DND-41 (cell line): ENCODE measurements around the gene CARS1.

Experiments
- ATAC-seq: fragments of 200-7000 bp; cut with Tn5 transposase; 3 replicates; pipeline ENCODE4 v1.9.1; 2021; ENCODE audit warnings: low read depth; ENCODE audit not compliant: insufficient read depth
- DNase-seq: peaks from one replicate; pipeline ENCODE4 v3.0.0-alpha.2; 2020
- H2AFZ ChIP-seq: 2 replicates; pipeline ENCODE4 v1.6.0; 2012; ENCODE audit warnings: low read depth, low read length
- H3K27ac ChIP-seq: 2 replicates; pipeline ENCODE4 v1.5.1; 2012; ENCODE audit warnings: low read length, inconsistent platforms
- H3K27me3 ChIP-seq: fragments of 200-600 bp; sonication (generic); 2 replicates; pipeline ENCODE4 v1.6.0; 2012; ENCODE audit warnings: low read length, mild to moderate bottlenecking, inconsistent platforms; ENCODE audit not compliant: insufficient read depth, poor library complexity
- H3K36me3 ChIP-seq: 2 replicates; pipeline ENCODE4 v1.5.1; 2012; ENCODE audit warnings: low read length, inconsistent platforms; ENCODE audit not compliant: insufficient read depth
- H3K4me1 ChIP-seq: 2 replicates; pipeline ENCODE4 v1.5.1; 2012; ENCODE audit warnings: mild to moderate bottlenecking, low read length; ENCODE audit not compliant: insufficient read depth
- H3K4me2 ChIP-seq: 2 replicates; pipeline ENCODE4 v1.6.0; 2012; ENCODE audit warnings: mild to moderate bottlenecking, moderate library complexity, low read length, inconsistent platforms; ENCODE audit not compliant: insufficient read depth
- H3K4me3 ChIP-seq, 2 experiments: fragments of 200-600 bp in 1 of 2; shearing (Covaris generic) in 1 of 2; 2 replicates each; pipeline ENCODE4 v1.5.1; 2012 to 2016; ENCODE audit warnings: inconsistent platforms in 2 of 2, low read length in 2 of 2, mild to moderate bottlenecking in 2 of 2, low read depth in 1 of 2, moderate library complexity in 1 of 2
- H3K79me2 ChIP-seq: 2 replicates; pipeline ENCODE4 v1.6.0; 2012; ENCODE audit warnings: low read length, inconsistent platforms; ENCODE audit not compliant: insufficient read depth
- H3K9ac ChIP-seq: 2 replicates; pipeline ENCODE4 v1.6.0; 2012; ENCODE audit warnings: low read depth, mild to moderate bottlenecking, inconsistent platforms, low read length, moderate library complexity
- H3K9me3 ChIP-seq: 2 replicates; pipeline ENCODE4 v1.5.1; 2012; ENCODE audit warnings: low read length, moderate library complexity, mild to moderate bottlenecking, inconsistent platforms; ENCODE audit not compliant: insufficient read depth, severe bottlenecking
- H4K20me1 ChIP-seq: 2 replicates; pipeline ENCODE4 v1.6.0; 2012; ENCODE audit warnings: low read length; ENCODE audit not compliant: insufficient read depth
- EZH2 ChIP-seq: IDR thresholded peaks from 3 replicates; pipeline ENCODE4 v1.6.1; 2012; ENCODE audit warnings: borderline replicate concordance, low read depth, mild to moderate bottlenecking, moderate library complexity, low read length, inconsistent platforms; ENCODE audit not compliant: severe bottlenecking
- TF ChIP-seq, protein P1 (sequence below): IDR thresholded peaks from 2 replicates; pipeline ENCODE4 v1.5.1; 2012; ENCODE audit warnings: borderline replicate concordance, low read length, moderate library complexity, mild to moderate bottlenecking; ENCODE audit not compliant: poor library complexity, severe bottlenecking; ENCODE audit errors: extremely low read depth

The CARS1 gene

DNA sequence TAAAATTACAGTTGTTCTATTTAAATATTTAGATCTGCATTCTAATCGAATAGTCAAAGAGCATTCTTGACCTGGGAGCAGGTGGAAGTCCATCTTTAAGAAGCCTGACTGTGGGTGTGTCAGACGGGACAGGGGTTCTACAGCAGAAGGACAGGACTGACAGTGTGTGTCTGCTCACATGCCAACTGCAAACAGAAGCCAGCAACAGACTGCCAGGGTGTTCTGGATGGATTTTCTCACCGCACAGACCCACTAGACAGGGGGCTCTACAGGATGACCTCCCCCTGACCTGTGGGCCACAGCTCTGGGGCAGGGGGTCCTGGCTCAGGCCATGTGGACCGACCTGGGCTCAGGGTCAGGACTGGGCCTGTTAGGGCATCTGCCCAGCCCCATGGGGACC, 42.3 kb downstream of the CARS1 start:
- no peak overlapping the region for H2AFZ ChIP-seq
- no peaks in the 10 kb centered on the region for H3K79me2 ChIP-seq
- H3K9me3 ChIP-seq: no peaks in the 10 kb centered on the region
- ATAC-seq: no peak
- H3K27ac ChIP-seq: 0 out of 2 replicates have a peak overlapping the region, but pooled peaks have one; percentile 16
- no peaks in the 10 kb centered on the region for H3K4me1 ChIP-seq
- no peak overlapping the region for H3K4me2 ChIP-seq
- H4K20me1 ChIP-seq: peaks cover 3% of the 10 kb centered on the region; the same call in 1 of the 2 replicates
- DNase-seq: no peak
- H3K27me3 ChIP-seq: no peaks in the 10 kb centered on the region
- peaks cover 89% of the 10 kb centered on the region for H3K36me3 ChIP-seq
- TF ChIP-seq, protein P1, sequence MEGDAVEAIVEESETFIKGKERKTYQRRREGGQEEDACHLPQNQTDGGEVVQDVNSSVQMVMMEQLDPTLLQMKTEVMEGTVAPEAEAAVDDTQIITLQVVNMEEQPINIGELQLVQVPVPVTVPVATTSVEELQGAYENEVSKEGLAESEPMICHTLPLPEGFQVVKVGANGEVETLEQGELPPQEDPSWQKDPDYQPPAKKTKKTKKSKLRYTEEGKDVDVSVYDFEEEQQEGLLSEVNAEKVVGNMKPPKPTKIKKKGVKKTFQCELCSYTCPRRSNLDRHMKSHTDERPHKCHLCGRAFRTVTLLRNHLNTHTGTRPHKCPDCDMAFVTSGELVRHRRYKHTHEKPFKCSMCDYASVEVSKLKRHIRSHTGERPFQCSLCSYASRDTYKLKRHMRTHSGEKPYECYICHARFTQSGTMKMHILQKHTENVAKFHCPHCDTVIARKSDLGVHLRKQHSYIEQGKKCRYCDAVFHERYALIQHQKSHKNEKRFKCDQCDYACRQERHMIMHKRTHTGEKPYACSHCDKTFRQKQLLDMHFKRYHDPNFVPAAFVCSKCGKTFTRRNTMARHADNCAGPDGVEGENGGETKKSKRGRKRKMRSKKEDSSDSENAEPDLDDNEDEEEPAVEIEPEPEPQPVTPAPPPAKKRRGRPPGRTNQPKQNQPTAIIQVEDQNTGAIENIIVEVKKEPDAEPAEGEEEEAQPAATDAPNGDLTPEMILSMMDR: no peak
- TF ChIP-seq EZH2: no peak
- H3K9ac ChIP-seq: no peak overlapping the region
- no peak overlapping the region for H3K4me3 ChIP-seq

- no peaks in the 10 kb centered on the region for H3K27me3 ChIP-seq
- DNase-seq (peak; percentile 56), ATAC-seq (peak; percentile 74)
- H3K4me1 ChIP-seq: no peaks in the 10 kb centered on the region
- no peak overlapping the region for H2AFZ ChIP-seq
- no peaks in the 10 kb centered on the region; the same call in 1 of the 2 replicates for H4K20me1 ChIP-seq
- TF ChIP-seq EZH2: no peak
- TF ChIP-seq, protein P1: no peak
- H3K4me3 ChIP-seq: no peak overlapping the region
- H3K27ac ChIP-seq: no peak overlapping the region
- H3K4me2 ChIP-seq: no peak overlapping the region
- H3K9ac ChIP-seq: no peak overlapping the region
- H3K36me3 ChIP-seq: peaks cover 89% of the 10 kb centered on the region
- H3K79me2 ChIP-seq: no peaks in the 10 kb centered on the region
- no peaks in the 10 kb centered on the region for H3K9me3 ChIP-seq
These were observed 42.9 kb downstream of the CARS1 start for GRCh38 chr11:3014057-3014938.

DNA sequence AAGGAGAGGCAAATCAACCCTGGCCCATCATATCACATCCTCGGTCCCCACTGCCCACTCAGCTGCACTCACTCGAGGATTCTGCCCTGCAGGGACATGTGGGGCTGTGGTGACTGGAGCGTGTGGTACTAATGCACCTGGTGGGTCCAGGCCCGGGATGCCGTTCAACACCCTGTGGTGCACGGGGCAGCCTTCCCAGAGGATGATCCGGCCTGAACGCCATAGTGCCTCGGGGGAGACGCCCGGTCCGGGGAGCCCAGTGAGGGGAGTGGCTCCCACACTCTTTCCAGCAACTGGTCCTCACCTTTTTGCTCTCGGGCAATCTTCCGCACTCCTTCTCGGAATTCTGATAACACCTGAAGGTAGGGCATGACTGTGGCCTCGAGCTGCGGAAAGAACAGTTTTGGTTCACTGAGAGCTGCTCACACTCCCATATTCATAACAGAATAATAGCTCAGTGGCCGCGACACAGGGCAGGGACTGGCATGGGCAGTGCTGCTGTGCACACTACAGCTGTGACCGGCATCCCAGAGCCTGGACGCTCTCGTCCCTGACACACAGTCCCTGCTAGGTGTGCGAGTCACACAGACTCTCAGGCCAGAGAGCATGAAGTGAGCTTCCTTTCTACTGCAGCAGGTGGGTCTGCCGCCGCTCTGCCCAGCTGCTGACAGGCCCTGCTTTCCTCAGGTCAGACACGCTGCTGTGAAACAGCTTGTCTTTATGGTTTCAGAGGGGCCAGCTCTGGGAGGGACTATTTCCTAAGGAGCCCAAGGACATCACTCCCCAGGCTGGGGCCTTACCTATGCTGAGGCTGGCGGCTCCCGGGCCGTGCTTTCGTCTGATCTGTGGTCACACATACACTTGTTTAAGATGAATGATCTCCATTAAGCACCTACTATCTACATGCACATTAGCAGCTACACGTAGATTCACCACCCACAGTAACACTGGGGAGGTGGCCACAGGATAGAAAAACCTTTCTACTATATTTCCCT, 45.0 kb downstream of the CARS1 start:
- no peaks in the 10 kb centered on the region for H3K9me3 ChIP-seq
- DNase-seq (no peak), ATAC-seq (no peak)
- no peak overlapping the region for H3K27ac ChIP-seq
- no peaks in the 10 kb centered on the region for H3K79me2 ChIP-seq
- peaks cover 90% of the 10 kb centered on the region for H3K36me3 ChIP-seq
- H3K4me2 ChIP-seq: no peak overlapping the region
- no peak overlapping the region for H3K4me3 ChIP-seq
- H4K20me1 ChIP-seq: no peaks in the 10 kb centered on the region; the same call in 1 of the 2 replicates
- TF ChIP-seq, protein P1: no peak
- TF ChIP-seq EZH2: no peak
- H2AFZ ChIP-seq: no peak overlapping the region
- H3K4me1 ChIP-seq: no peaks in the 10 kb centered on the region
- no peaks in the 10 kb centered on the region for H3K27me3 ChIP-seq
- no peak overlapping the region for H3K9ac ChIP-seq
